GM18499 (cell line): ENCODE data around the gene BICDL1.
"Not testable (repeated sequence)": the region's sequence is repeated elsewhere in the genome, so short reads cannot be mapped to it uniquely, and the experiment has no call there.

Experiments used
- ATAC-seq: cut with Tn5 transposase; IDR thresholded peaks from one replicate; pipeline ENCODE4 v1.9.1; 2021; ENCODE audit warnings: moderate number of reproducible peaks; ENCODE audit not compliant: insufficient read depth, unreplicated experiment

Gene BICDL1, protein sequence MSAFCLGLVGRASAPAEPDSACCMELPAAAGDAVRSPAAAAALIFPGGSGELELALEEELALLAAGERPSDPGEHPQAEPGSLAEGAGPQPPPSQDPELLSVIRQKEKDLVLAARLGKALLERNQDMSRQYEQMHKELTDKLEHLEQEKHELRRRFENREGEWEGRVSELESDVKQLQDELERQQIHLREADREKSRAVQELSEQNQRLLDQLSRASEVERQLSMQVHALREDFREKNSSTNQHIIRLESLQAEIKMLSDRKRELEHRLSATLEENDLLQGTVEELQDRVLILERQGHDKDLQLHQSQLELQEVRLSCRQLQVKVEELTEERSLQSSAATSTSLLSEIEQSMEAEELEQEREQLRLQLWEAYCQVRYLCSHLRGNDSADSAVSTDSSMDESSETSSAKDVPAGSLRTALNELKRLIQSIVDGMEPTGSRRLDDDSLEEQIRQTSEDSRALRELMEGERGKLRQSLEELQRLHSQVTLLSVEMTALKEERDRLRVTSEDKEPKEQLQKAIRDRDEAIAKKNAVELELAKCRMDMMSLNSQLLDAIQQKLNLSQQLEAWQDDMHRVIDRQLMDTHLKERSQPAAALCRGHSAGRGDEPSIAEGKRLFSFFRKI

DNA sequence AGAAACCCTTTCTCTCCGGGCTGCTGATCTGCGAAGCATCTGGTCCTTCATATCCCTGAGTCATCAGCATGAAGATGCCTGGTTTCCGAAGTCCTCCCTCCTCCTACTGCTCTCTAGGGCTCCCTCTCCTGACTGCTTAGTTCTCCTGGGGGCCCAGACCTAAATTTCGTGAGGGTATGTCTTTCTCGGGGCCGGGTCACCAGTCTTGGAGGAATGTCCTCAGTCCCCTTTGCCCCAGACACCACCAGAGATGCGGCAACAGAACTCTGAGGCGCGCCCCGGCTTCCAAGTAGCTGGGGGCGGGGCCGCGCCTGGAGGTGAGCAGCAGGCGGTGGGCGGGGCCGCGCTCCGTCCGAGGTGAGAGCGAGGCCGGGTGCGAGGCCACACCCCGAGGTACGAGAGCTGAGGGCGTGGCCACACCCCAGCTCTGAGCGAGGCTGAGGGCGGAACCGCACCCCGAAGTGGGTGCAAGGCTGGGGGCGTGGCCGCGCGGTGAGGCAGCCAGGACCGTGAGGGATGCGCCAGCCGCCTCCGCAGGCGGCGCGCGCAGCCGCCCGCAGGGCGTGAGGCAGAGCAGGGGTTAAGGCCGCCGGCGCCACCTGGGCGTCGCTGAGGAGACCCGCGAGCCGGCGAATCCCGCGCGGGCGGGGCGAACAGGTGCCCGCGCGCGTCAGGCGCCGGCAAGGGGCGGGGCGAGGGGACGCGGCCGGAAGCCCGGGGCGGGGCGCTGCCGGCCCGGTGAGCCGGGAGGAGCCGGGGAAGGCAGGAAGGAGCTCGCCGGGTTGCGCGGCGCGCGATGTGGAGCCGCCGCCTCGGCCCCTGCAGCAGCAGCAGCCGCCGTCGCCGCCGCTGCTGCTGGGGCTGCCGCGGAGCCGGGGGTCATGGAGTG lies at the start of gene BICDL1:
TSS of gene BICDL1 (plus strand) at position 765 of the 889 bp plus-strand sequence. CDS start 633 bp downstream, outside the sequence.
- ATAC-seq, result peak; percentile 77

DNA sequence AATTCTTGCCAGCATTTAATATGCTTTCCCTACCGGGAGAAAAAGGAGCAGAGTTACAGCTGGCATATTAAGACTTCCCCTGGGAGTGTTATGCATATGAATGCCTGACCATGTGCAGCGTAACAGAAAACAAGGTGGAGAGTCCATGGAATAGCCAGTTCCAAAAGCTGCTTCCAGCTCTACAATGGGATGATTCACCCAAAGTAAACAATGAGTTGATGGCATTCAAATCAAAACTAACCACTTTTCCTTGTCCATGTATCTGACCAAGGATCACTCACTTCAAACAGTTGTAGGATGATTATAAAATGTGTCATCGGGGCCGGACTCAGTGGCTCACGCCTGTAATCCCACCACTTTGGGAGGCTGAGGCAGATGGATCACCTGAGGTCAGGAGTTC lies 48.1 kb upstream of the BICDL1 start:
- no peak for ATAC-seq

DNA sequence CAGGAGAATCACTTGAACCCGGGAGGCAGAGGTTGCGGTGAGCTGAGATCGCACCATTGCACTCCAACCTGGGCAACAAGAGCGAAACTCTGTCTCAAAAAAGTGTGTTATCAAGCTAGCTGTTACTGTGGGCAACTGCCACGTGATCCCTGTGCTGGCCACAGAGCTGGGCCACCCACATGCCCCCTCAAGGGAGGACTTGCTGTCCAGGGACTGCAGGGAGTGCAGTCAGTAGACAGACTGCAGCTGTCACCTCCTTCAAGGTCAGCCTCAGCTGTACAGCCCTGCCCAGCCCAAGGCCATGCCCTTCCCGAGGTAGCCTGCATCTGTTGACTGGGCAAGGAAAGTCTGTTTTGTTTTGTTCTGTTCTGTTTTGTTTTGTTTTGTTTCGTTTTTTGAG lies 46.6 kb upstream of the BICDL1 start:
- ATAC-seq, result no peak

DNA sequence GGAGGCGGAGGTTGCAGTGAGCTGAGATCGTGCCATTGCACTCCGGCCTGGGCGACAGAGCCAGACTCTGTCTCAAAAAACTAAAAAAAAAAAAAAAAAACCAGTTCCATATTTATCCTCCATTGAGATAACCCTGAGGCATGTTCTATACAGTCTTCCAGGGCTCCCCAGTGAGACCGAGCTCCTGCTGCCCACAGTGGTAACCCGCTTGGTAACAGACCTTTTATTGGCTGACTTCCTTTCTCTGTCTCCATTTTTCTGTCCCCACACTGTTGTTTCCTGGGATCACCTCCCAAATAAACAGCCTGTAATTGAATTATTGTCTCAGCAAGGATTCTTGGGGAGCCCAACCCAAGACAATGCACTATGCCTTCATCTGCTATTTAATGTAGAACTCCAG lies 42.8 kb upstream of the BICDL1 start:
- ATAC-seq, result no peak

DNA sequence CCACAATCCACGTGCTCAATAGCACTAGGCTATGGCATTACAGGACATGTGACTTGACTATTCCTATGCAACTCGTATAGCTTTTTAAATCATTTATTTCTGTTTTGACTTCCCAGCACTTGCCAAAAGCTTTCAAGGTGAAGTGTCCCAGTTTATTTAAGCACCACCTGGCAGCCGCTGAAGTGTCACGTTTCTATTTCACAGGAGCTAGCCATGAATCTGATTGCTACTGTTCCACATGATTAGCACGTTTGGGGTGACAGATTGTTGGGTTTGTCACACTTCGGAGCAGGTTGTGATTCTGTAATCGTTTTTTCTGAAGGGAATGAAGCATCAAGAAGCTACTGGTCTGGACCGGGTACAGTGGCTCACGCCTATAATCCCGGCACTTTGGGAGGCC lies 39.9 kb upstream of the BICDL1 start:
- no peak for ATAC-seq

DNA sequence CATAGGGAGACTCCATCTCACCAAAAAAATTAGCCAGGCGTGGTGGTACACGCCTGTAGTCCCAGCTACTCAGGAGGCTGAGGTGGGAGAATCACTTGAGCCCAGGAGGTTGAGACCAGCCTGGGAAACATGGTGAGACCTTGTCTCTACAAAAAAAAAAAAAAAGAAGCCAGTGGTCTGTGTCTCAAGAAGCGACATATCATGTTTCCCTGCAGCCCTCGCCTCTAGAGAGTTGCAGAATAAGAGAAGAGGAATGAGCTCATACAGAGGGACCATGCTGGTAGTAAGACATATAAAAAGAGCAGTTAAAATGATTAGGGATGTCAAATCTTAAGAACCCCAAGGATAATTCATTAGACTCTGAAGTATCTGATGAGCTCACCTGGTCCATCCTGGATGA lies 39.4 kb upstream of the BICDL1 start:
- no peak for ATAC-seq

DNA sequence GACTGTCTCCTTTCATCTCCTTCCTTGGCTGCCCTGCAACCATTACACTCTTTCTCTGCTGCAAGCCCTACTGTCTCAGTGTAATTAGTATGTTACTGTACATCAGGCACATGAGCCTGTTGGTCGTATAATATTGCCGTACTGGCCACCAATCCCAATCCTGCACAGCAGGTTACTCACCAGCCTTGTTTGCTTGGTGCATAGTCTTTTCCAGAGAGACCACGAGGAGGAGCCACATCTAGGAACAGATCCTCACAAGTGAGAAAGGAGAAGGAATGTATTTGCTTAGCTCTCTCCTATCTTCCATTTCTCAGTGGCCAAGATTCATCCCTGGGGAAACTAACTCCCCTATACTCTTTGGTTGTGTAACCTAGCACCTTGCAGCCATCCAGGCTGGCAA lies 33.0 kb upstream of the BICDL1 start:
- ATAC-seq, result no peak

DNA sequence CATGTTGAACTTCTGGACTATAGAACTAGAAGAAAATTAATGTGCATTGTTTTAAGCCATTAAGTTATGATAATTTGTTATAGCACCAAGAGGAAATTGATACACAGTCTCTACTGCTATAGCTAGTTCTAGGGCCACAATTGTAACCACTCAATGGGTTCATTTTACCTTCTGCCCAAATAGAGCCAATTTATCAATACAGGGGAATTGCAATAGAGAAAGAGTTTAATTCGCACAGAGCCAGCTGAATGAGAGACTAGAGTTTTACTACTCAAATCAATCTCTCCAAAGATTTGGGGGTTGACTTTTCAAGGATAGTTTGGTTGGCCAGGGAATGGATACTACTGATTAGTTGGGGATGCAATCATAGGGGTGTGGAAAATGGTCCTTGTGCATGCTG lies 31.9 kb upstream of the BICDL1 start:
- ATAC-seq, result no peak

DNA sequence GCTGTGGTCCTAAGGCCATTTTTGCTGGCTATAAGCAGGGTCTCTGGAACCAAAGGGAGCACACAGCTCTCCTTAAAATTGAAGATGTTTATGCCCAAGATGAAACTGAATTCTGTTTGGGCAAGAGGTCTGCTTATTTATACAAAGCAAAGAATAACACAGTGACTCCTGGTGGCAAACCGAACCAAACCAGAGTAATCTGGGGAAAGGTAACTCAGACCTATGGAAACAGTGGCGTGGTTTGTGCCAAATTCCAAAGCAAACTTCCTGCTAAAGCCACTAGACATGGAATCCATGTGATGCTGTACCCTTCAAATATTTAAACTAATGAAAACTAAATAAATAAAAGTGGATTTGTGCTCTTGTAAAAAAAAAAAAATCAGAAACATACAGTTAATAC lies 29.6 kb upstream of the BICDL1 start:
- ATAC-seq, result no peak

DNA sequence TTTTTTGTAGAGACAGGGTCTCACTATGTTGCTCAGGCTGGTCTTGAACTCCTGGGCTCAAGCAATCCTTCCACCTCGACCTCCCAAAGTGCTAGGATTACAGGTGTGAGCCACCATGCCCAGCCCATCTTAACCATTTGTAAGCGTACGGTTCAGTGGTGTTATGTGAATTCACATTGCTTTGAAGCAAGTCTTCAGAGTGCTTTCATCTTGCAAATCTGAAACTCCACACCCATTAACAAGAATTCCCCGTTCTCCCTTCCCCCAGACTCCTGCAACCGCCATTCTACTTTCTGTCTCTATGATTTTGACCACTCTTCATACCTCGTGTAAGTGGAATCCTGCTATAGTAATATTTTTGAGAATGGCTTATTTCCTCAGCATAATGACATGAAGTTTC lies 24.9 kb upstream of the BICDL1 start:
- no peak for ATAC-seq

DNA sequence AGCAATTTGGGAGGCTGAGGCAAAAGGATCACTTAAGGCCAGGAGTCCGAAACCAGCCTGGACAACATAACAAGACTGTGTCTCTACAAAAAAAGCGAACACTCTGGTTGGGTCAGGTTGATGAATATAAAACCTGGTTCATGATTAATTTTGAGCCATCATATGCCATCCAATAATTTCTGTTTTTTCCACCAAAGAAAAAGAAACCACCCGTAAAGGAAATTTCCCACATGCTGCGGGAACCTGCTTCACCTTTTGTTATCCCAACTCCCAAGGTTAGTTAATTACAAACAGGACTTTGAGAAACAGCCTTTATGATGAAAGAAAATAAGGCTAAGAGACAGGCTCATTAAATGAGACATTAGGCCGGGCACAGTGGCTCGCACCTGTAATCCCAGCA lies 24.1 kb upstream of the BICDL1 start:
- no peak for ATAC-seq

DNA sequence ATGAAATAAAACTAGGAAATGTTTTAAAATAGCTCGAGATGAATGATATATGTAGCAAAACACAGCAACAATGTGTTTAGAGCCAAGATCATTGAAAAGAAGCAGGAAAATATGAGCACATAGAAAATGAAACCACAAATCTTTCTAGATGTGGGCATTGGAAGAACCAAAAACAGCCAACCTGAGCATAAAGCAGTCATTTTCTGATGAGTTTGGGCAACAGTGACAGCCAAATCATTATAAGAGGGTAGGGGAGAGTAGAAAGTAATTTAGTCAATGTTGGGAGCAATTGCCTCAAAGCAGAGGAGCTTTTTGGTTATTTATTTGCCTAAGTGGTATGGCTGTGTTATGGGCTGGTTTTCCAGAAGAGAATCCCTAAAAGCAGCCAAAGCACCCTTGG lies 8.8 kb upstream of the BICDL1 start:
- no peak for ATAC-seq

DNA sequence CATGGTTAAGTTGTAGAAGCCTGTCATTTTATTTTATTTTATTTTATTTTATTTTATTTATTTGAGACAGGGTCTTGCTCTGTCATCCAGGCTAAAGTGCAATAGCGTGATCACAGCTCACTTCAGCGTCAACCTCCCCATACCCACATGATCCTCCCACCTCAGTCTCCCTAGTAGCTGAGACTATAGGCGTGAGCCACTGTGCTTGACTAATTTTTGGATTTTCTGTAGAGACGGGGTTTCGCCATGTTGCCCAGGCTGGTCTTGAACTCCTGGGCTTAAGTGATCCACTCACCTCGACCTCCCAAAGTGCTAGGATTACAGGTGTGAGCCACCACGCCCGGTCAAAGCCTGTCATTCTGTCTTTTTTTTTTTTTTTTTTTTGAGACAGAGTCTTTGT lies 8.3 kb upstream of the BICDL1 start:
- not testable (repeated sequence) for ATAC-seq

DNA sequence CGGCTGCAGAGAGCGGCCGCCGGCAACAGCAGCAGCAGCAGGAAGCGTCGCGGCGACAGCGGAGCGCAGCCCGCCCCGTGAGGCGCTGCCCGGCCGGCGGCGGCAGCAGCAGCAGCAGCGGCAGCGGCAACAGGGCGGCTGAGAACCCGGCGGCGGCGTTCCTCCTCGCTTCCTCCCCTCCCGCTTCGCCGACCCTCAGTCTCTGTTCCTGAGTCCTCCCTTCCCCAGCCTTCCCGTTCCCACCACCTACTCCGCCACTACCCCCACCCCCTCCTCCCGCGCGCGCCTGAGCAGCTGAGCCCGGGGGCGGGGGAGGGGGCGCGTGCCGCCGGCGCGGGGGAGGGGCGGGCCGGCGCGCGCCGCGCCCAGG lies 310 bp downstream of the BICDL1 start:
- no peak for ATAC-seq

DNA sequence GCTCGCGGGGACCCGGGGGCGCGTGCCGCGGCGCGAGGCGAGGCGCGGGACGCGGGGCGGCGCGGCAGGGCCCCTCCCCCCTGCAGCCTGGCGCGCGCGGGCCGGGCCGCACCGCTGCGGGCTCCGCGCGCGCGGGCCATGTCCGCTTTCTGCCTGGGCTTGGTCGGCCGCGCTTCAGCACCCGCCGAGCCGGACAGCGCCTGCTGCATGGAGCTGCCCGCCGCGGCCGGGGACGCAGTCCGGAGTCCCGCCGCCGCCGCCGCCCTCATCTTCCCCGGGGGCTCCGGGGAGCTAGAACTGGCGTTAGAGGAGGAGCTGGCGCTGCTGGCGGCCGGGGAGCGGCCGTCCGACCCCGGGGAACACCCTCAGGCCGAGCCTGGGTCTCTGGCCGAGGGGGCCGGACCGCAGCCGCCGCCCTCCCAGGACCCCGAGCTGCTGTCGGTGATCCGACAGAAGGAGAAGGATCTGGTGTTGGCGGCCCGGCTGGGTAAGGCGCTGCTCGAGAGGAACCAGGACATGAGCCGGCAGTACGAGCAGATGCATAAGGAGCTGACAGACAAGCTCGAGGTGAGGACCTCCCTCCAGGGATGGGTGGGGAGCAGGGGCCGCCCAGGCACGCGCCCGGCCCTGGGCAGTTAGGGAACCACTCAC lies 820 bp downstream of the BICDL1 start:
- ATAC-seq, result no peak

DNA sequence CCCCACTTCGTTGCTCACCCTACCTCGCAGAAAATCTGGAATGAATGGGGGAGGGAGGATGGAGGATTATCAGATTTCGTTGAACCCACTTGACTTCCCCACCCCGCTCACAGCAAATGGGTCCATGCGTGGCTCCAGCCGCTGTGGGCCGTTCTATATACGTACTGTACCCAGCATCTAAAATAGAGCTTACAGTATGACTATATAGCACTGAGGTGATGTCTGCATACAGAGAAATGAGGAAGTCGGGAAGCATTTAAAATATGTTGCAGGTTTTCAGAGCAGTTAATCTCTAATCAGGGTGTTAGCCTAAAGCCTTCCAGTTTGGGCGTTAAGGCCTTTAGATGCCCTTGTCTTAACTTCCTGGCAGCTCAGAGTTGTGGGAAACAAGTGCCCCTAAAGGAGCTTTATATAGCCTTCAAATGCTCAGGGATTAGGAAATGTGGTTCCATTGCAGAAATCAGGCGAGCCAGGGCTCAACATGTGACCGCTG lies 1.4 kb downstream of the BICDL1 start:
- ATAC-seq, result no peak

DNA sequence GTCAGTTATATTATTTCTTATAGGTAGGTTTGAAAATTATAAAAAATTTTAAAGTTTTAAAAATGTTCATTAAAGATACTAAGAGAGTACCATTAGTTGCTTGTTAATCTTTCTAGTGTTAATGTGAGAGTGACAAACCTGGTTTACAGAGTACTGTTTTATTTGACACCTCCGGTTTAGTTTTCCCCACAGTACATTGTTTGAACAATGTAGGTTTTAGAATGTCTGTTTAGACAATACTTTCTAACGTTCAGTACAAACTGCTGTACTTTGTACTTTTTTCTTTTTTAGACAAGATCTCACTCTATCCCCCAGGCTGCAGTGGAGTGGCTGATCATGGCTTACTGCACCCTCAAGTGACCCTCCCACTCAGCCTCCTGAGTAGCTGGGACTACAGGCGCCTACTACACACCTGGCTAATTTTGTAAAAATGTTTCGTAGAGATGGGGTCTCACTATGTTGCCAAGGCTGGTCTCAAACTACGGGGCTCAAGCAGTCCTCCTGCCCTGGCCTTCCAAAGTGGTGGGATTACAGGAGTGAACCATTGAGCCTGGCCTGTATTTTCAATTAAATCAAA lies 3.2 kb downstream of the BICDL1 start:
- ATAC-seq, result no peak

DNA sequence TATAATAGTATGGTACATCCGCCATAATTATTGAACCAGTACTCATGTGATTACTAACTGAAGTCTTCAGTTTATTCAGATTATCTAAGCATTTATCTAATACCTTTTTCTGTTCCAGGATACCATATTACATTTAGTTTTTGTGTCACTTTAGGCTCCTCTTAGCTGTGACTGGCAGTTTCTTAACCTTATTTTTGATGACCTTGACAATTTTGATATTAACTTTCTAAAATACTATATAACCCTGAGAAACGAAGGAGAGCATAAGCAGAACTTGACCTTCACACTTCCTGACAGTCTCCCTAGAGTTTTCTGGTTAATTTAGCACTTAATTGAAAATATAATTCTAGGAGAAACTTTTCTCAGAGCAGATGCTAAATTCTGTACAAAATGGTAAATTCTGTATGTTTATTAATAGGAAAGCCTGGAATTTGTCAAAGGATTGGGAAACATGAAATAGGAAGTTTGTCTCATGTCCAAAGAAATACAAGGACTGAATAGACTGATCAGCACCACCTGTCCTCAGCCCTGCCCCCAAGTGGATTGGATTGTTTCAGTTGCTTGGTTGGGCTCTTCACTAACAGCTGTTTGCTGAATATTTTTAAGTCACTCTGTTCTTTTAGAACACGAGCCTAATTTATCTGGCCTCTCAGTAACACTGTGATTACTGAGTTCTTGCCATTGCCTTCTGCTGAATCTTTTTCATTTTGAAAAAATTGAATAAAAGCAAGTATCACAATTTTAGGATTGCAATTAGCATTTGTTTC lies 6.0 kb downstream of the BICDL1 start:
- no peak for ATAC-seq

DNA sequence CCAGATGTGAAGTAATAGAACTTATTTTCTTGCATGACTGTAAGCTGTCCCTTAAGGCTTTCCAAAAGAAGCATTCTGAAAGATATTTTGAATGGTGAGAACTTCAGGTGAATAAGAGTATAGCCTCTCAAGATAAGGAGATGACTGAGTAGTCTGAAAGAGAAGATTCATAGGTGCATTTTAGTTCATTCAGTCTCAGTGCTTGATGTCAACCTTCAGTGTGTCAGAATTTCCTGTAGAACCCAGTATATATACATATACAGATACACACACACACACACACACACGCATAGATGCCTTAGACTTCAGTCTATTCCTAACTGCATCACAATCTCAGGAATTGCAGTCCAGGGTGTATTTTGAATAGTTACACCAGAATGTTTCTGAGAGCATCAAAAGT lies 7.4 kb downstream of the BICDL1 start:
- no peak for ATAC-seq
